DND-41 (cell line): ENCODE results near the gene TRAF3IP1.

Experiments used
- ATAC-seq: fragments of 200-7000 bp; cut with Tn5 transposase; 3 replicates; pipeline ENCODE4 v1.9.1; 2021; ENCODE audit warnings: low read depth; ENCODE audit not compliant: insufficient read depth
- DNase-seq: peaks from one replicate; pipeline ENCODE4 v3.0.0-alpha.2; 2020
- H2AFZ ChIP-seq: 2 replicates; pipeline ENCODE4 v1.6.0; 2012; ENCODE audit warnings: low read depth, low read length
- H3K27ac ChIP-seq: 2 replicates; pipeline ENCODE4 v1.5.1; 2012; ENCODE audit warnings: low read length, inconsistent platforms
- H3K27me3 ChIP-seq: fragments of 200-600 bp; sonication (generic); 2 replicates; pipeline ENCODE4 v1.6.0; 2012; ENCODE audit warnings: low read length, mild to moderate bottlenecking, inconsistent platforms; ENCODE audit not compliant: insufficient read depth, poor library complexity
- H3K36me3 ChIP-seq: 2 replicates; pipeline ENCODE4 v1.5.1; 2012; ENCODE audit warnings: low read length, inconsistent platforms; ENCODE audit not compliant: insufficient read depth
- H3K4me1 ChIP-seq: 2 replicates; pipeline ENCODE4 v1.5.1; 2012; ENCODE audit warnings: mild to moderate bottlenecking, low read length; ENCODE audit not compliant: insufficient read depth
- H3K4me2 ChIP-seq: 2 replicates; pipeline ENCODE4 v1.6.0; 2012; ENCODE audit warnings: mild to moderate bottlenecking, moderate library complexity, low read length, inconsistent platforms; ENCODE audit not compliant: insufficient read depth
- H3K4me3 ChIP-seq, 2 experiments: fragments of 200-600 bp in 1 of 2; shearing (Covaris generic) in 1 of 2; 2 replicates each; pipeline ENCODE4 v1.5.1; 2012 to 2016; ENCODE audit warnings: inconsistent platforms in 2 of 2, low read length in 2 of 2, mild to moderate bottlenecking in 2 of 2, low read depth in 1 of 2, moderate library complexity in 1 of 2
- H3K79me2 ChIP-seq: 2 replicates; pipeline ENCODE4 v1.6.0; 2012; ENCODE audit warnings: low read length, inconsistent platforms; ENCODE audit not compliant: insufficient read depth
- H3K9ac ChIP-seq: 2 replicates; pipeline ENCODE4 v1.6.0; 2012; ENCODE audit warnings: low read depth, mild to moderate bottlenecking, inconsistent platforms, low read length, moderate library complexity
- H3K9me3 ChIP-seq: 2 replicates; pipeline ENCODE4 v1.5.1; 2012; ENCODE audit warnings: low read length, moderate library complexity, mild to moderate bottlenecking, inconsistent platforms; ENCODE audit not compliant: insufficient read depth, severe bottlenecking
- H4K20me1 ChIP-seq: 2 replicates; pipeline ENCODE4 v1.6.0; 2012; ENCODE audit warnings: low read length; ENCODE audit not compliant: insufficient read depth
- EZH2 ChIP-seq: IDR thresholded peaks from 3 replicates; pipeline ENCODE4 v1.6.1; 2012; ENCODE audit warnings: borderline replicate concordance, low read depth, mild to moderate bottlenecking, moderate library complexity, low read length, inconsistent platforms; ENCODE audit not compliant: severe bottlenecking
- TF ChIP-seq, protein P1 (sequence below): IDR thresholded peaks from 2 replicates; pipeline ENCODE4 v1.5.1; 2012; ENCODE audit warnings: borderline replicate concordance, low read length, moderate library complexity, mild to moderate bottlenecking; ENCODE audit not compliant: poor library complexity, severe bottlenecking; ENCODE audit errors: extremely low read depth

TRAF3IP1 gene

DNA sequence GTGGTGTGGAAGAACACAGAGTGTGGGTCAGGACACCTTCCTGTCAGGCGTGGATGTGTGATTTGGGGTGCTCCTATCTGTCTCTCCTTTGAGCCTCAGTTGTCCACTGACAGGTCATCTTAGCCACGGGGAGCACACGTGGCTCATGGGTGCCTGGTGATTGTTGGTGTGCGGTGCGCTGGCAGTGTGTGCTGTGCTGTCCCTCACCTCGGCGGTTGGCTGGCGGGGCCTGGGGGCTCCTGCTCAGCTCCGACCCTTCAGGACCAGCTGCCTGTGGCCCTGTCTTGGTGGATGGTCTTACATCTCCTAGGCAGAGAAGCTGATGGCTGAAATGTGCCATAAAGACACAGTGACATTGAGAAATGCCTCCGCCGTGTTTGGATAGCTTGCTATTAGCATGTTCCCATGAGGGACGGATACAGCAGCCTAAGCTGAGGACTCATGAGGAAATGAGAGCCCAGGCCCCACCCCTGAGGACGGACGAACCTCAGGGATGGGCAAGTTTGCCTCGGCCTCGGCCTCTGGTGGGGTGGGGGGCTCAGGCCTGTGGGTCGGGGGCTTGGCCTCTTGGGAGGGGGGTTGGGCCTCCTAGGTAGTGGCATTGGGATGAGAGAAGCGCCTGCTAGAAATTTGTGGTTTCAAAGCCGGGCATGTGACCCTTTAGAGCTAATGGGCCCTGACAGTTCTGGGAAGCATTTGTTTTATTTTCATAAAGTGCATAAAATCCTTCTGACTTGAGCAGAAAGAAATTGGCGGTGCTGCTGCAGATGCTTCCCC lies 86.1 kb downstream of the TRAF3IP1 start:
- H3K4me3 ChIP-seq = no peak overlapping the region
- no peaks in the 10 kb centered on the region for H3K9me3 ChIP-seq
- no peaks in the 10 kb centered on the region for H3K36me3 ChIP-seq
- TF ChIP-seq EZH2 = no peak
- TF ChIP-seq, protein P1, sequence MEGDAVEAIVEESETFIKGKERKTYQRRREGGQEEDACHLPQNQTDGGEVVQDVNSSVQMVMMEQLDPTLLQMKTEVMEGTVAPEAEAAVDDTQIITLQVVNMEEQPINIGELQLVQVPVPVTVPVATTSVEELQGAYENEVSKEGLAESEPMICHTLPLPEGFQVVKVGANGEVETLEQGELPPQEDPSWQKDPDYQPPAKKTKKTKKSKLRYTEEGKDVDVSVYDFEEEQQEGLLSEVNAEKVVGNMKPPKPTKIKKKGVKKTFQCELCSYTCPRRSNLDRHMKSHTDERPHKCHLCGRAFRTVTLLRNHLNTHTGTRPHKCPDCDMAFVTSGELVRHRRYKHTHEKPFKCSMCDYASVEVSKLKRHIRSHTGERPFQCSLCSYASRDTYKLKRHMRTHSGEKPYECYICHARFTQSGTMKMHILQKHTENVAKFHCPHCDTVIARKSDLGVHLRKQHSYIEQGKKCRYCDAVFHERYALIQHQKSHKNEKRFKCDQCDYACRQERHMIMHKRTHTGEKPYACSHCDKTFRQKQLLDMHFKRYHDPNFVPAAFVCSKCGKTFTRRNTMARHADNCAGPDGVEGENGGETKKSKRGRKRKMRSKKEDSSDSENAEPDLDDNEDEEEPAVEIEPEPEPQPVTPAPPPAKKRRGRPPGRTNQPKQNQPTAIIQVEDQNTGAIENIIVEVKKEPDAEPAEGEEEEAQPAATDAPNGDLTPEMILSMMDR = no peak
- DNase-seq = no peak
- no peak overlapping the region for H3K4me2 ChIP-seq
- no peaks in the 10 kb centered on the region for H3K79me2 ChIP-seq
- no peak for ATAC-seq
- no peaks in the 10 kb centered on the region for H3K4me1 ChIP-seq
- H3K27me3 ChIP-seq = no peaks in the 10 kb centered on the region
- H2AFZ ChIP-seq = no peak overlapping the region
- no peak overlapping the region for H3K9ac ChIP-seq
- H3K27ac ChIP-seq = no peak overlapping the region
- no peaks in the 10 kb centered on the region for H4K20me1 ChIP-seq

DNA sequence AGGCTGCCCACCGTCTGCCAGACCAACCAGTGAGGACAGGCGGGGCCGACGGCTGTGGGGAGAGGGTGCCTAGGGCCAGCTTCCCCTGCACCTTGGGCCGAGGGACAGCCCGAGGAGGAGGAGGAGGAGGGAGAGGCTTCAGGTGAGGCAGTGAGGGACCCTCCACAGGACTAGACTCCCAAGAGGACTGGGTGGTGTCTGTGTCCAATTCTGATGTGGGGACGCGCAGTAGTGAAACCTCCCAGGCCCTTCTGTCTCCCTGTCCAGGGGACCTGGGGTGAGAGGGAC lies 86.6 kb downstream of the TRAF3IP1 start:
- ATAC-seq = no peak
- no peak overlapping the region for H3K27ac ChIP-seq
- no peaks in the 10 kb centered on the region for H3K79me2 ChIP-seq
- no peaks in the 10 kb centered on the region for H3K9me3 ChIP-seq
- H3K27me3 ChIP-seq = no peaks in the 10 kb centered on the region
- H3K4me3 ChIP-seq = no peak overlapping the region
- DNase-seq = no peak
- no peaks in the 10 kb centered on the region for H3K4me1 ChIP-seq
- TF ChIP-seq, protein P1 = no peak
- no peak for TF ChIP-seq EZH2
- no peak overlapping the region for H2AFZ ChIP-seq
- H3K36me3 ChIP-seq = no peaks in the 10 kb centered on the region
- no peak overlapping the region for H3K9ac ChIP-seq
- H3K4me2 ChIP-seq = no peak overlapping the region
- no peaks in the 10 kb centered on the region for H4K20me1 ChIP-seq

DNA sequence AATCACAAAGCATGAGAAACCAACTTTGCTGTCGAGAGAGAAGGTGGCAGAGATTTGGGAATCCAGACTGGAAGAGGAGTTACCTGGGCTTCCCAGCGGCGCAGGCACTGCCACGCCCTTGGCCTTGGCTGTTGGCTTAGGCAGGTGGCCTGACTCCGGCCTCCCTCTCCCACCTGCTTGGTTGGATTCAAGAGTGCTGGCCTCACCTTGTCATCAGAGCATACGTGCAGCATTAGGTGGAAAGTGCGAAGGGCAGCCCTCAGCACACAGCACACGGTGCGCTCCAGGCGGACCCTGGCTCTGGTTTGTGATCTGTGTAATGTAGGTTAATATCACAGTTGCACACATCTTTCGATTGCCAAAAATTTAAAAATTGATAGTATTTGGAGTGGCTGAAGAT lies 87.2 kb downstream of the TRAF3IP1 start:
- no peak overlapping the region for H3K4me3 ChIP-seq
- TF ChIP-seq, protein P1 = no peak
- H3K9me3 ChIP-seq = no peaks in the 10 kb centered on the region
- no peaks in the 10 kb centered on the region for H3K4me1 ChIP-seq
- no peak for DNase-seq
- H3K36me3 ChIP-seq = no peaks in the 10 kb centered on the region
- ATAC-seq = no peak
- H3K4me2 ChIP-seq = no peak overlapping the region
- no peak overlapping the region for H3K9ac ChIP-seq
- no peaks in the 10 kb centered on the region for H3K27me3 ChIP-seq
- no peaks in the 10 kb centered on the region for H3K79me2 ChIP-seq
- no peak overlapping the region for H2AFZ ChIP-seq
- H3K27ac ChIP-seq = no peak overlapping the region
- H4K20me1 ChIP-seq = no peaks in the 10 kb centered on the region
